ENCODE measurements around the gene ERBB4.

Gene ERBB4

GRCh38 chr2:212088353-212088752 lies 450.2 kb downstream of the ERBB4 start:
- Histone ChIP-seq H3K27ac (no peak overlapping the region), H3K36me3 (no peaks in the 10 kb centered on the region), H3K27me3 (no peaks in the 10 kb centered on the region), H3K4me1 (ENCODE audit: control insufficient read depth in 1 of 2, insufficient read depth in 1 of 2, low read depth in 1 of 2, low read length in 1 of 2) (no peaks in the 10 kb centered on the region), H3K9me3 (no peaks in the 10 kb centered on the region), H3K4me3 (ENCODE audit: low read depth in 1 of 2, low read length in 1 of 2) (no peak overlapping the region)
- no peak for TF ChIP-seq CTCF (IDR thresholded peaks at IDR 0.05)

GRCh38 chr2:212083492-212083891 lies 455.1 kb downstream of the ERBB4 start:
- no peak overlapping the region for H3K27ac ChIP-seq
- no peak for TF ChIP-seq CTCF (IDR thresholded peaks at IDR 0.05)
- no peak overlapping the region for H3K4me3 ChIP-seq (ENCODE audit: low read depth in 1 of 2, low read length in 1 of 2)
- no peaks in the 10 kb centered on the region for H3K4me1 ChIP-seq (ENCODE audit: control insufficient read depth in 1 of 2, insufficient read depth in 1 of 2, low read depth in 1 of 2, low read length in 1 of 2)
- H3K9me3 ChIP-seq: no peaks in the 10 kb centered on the region
- H3K27me3 ChIP-seq: no peaks in the 10 kb centered on the region
- no peaks in the 10 kb centered on the region for H3K36me3 ChIP-seq

- Histone ChIP-seq H3K4me3 (ENCODE audit: low read depth in 1 of 2, low read length in 1 of 2) (no peak overlapping the region), H3K36me3 (no peaks in the 10 kb centered on the region), H3K4me1 (ENCODE audit: control insufficient read depth in 1 of 2, insufficient read depth in 1 of 2, low read depth in 1 of 2, low read length in 1 of 2) (no peaks in the 10 kb centered on the region), H3K9me3 (no peaks in the 10 kb centered on the region), H3K27me3 (no peaks in the 10 kb centered on the region), H3K27ac (no peak overlapping the region)
- no peak for TF ChIP-seq CTCF (IDR thresholded peaks at IDR 0.05)
These were observed 460.5 kb downstream of the ERBB4 start for GRCh38 chr2:212078103-212078502.

- no peak overlapping the region for H3K4me3 ChIP-seq (ENCODE audit: low read depth in 1 of 2, low read length in 1 of 2)
- no peaks in the 10 kb centered on the region for H3K27me3 ChIP-seq
- H3K9me3 ChIP-seq: no peaks in the 10 kb centered on the region
- H3K36me3 ChIP-seq: no peaks in the 10 kb centered on the region
- no peak overlapping the region for H3K27ac ChIP-seq
- H3K4me1 ChIP-seq (ENCODE audit: control insufficient read depth in 1 of 2, insufficient read depth in 1 of 2, low read depth in 1 of 2, low read length in 1 of 2): no peaks in the 10 kb centered on the region
- TF ChIP-seq CTCF (IDR thresholded peaks at IDR 0.05): no peak
These were observed 462.1 kb downstream of the ERBB4 start for GRCh38 chr2:212076456-212076855.

- Histone ChIP-seq H3K27ac (no peak overlapping the region), H3K4me1 (ENCODE audit: control insufficient read depth in 1 of 2, insufficient read depth in 1 of 2, low read depth in 1 of 2, low read length in 1 of 2) (no peaks in the 10 kb centered on the region), H3K4me3 (ENCODE audit: low read depth in 1 of 2, low read length in 1 of 2) (no peak overlapping the region), H3K9me3 (no peaks in the 10 kb centered on the region), H3K27me3 (no peaks in the 10 kb centered on the region), H3K36me3 (no peaks in the 10 kb centered on the region)
- no peak for TF ChIP-seq CTCF (IDR thresholded peaks at IDR 0.05)
These were observed 465.2 kb downstream of the ERBB4 start for GRCh38 chr2:212073360-212073759.

DNA sequence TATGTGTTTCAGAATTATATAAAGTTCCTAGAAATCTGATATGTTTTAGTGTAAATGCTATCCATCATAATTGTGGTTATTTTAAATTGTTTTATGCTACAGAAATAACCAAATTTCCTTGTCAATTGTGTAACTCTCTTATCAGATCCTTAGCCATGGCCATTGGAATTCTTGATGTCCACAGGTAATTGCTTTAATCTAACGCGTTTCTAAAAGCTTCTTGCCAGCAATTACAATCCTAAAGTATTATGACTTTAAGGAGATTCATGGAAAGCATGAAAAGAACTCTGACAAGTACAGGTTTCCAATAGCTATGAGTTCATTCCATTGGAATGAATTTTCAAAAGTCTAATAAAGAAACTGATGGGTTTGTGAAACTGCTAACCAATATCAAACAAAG lies 472.1 kb downstream of the ERBB4 start:
- H3K9me3 ChIP-seq: no peaks in the 10 kb centered on the region
- no peaks in the 10 kb centered on the region for H3K36me3 ChIP-seq
- no peak overlapping the region for H3K4me3 ChIP-seq (ENCODE audit: low read depth in 1 of 2, low read length in 1 of 2)
- no peak for TF ChIP-seq CTCF (IDR thresholded peaks at IDR 0.05)
- no peak overlapping the region for H3K27ac ChIP-seq
- H3K4me1 ChIP-seq (ENCODE audit: control insufficient read depth in 1 of 2, insufficient read depth in 1 of 2, low read depth in 1 of 2, low read length in 1 of 2): no peaks in the 10 kb centered on the region
- no peaks in the 10 kb centered on the region for H3K27me3 ChIP-seq
